HG03066 (cell line): Measurements from ENCODE around the gene FOXD2.

Source experiments
- ATAC-seq: cut with Tn5 transposase; IDR thresholded peaks from one replicate; pipeline ENCODE4 v1.9.1; 2021; ENCODE audit warnings: low read depth; ENCODE audit not compliant: unreplicated experiment

Gene FOXD2

DNA sequence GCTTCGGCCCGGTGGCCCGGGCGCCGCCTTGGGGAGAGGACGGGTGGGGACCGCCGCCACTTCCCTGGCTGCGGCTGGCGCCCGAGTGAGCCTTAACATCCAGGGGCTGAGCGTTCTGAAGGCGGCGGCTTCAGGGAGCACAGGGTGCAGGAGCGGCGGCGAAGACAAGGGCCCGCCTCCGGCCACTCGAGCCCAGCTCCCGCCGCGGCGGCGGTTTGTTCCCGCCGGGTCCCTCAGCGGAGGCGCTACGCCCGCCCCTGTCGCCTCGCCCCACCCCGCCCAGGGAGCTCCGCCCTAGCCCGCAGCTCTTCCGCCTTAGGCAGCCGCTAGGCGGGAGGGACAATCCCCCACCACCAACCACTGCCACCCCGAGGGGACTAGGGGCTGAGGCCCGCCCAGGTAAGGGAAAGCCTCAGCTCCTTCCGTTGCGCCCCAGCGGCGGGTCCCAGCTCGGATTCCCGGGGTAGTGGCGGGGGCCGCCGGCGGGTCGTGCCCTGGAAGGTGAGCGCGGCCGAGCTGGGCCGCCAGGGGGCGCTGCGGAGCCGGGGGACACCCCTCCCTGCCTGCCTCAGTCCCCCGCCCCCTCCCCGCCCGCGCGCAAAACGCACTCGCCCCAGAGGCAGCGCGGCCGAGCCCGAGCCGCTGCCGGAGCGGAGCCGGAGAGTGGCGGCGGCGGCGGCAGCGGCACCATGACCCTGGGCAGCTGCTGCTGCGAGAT, at the start of gene FOXD2:
Gene FOXD2 (plus strand): TSS at position 598 of the 718 bp plus-strand sequence. CDS start 92 bp downstream, at position 690.
- peak; percentile 76 for ATAC-seq

DNA sequence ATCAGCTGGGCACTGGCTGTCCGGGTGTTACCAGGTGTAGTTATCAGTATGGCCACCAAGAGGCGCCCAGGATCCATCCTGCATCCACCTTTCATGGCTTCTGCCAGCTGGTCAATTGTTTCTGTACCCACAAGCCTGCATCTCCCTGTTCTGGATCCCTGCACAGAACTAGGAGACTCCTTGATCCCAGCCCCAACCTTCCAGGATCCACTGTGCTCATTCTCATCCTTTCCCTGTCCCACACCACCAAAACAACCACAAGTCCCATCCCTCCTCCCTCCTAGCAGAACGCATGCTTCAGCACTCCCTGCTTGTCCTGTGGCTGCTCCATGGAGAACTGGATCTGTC, 49.0 kb upstream of the FOXD2 start:
- ATAC-seq: no peak

DNA sequence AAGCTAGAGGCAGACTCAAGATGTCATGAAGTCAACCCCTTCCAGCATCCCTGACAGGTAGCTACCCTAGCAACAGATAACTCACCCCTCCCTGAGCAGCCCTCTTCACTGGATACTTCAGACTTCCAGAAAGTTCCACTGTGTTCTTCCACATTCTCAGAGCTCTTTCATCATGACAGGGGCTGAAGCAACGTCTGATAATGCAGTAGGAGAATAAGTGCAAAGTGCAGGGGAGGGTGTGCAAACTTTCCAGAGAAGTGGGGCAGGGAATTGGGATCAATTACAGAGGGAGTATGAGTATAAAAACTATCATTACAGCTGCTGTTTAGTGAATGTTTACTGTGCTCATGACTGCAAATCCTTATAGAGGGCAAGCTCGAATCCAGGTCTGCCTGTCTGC, 48.1 kb upstream of the FOXD2 start:
- ATAC-seq: no peak

DNA sequence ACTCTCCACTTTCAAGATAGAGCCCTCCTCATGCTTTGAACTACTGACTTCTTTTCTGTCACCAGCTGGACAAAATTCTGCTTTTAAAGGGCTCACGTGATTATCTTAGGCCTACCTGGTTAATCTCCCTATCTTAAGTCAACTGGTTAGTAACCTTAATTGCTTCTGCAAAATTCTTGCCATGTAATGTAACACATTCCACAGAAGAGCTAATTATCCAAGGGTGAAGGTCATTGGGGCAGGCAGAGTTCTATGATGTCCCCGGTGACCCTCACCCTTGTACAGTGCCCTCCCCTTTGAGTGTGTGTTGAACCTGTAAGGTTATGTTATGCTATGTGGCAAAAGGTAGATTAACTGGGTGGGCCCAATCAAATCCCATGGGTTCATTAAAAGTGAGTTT, 47.0 kb upstream of the FOXD2 start:
- no peak for ATAC-seq

DNA sequence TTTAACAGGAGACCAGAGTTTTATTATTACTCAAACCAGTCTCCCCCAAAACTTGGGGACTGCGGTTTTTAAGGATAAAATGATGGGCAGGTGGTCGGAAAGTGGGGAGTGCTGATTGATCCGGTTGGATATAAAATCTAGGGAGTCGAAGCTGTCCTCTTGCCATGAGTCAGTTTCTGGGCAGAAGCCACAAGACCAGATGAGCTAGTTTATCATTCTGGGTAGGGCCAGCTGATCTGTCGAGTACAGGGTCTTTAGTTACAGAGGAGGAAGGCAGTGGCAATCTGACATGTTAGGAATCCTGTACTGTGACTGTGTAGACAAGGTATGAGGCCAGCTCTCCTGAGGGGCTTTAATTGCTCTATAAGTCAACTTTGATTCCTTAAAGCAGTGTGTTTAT, 44.7 kb upstream of the FOXD2 start:
- no peak for ATAC-seq

DNA sequence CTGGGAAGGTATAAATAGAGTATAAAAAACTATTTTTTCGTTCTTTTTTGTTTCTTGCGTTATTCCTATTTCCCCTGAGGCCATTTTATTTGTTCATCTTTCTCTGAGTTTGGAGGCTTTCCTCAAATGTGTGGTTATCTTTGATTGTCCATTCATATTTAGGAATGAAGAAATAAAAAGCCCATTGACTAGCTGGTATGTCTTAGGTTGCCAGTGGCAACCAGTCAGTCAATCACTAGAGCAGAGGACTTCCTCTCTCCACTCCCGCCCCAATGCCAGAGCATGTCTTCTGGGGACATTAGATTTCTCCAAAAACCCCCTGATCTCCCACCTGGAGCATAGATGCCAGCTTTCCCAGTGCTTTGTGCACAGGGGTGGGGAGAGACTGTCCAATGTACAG, 42.4 kb upstream of the FOXD2 start:
- no peak for ATAC-seq

DNA sequence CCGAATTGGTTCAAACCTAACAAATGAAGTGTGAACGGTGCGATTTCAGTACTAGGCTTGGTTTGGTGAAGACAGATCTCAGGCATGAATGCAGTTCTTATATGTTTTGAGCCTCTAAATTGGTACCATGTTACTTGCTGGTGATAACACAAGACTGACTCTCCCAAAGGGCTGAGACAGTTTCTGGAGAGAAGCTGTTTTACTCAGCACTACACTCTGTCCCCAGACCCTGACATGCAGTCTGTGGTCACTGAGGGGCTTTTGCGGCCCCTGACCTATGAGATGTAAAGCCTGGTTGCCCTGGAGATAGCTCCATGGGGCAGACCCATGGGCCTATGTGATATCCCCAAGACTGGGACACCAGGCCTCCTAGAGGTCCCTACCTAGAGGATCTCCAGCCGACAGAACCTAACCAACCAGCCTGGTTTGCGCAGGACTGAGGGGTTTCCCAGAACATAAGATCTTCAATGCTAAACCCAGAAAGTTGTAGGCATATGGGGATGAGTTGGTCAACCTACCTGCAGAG, 41.1 kb upstream of the FOXD2 start:
- no peak for ATAC-seq

DNA sequence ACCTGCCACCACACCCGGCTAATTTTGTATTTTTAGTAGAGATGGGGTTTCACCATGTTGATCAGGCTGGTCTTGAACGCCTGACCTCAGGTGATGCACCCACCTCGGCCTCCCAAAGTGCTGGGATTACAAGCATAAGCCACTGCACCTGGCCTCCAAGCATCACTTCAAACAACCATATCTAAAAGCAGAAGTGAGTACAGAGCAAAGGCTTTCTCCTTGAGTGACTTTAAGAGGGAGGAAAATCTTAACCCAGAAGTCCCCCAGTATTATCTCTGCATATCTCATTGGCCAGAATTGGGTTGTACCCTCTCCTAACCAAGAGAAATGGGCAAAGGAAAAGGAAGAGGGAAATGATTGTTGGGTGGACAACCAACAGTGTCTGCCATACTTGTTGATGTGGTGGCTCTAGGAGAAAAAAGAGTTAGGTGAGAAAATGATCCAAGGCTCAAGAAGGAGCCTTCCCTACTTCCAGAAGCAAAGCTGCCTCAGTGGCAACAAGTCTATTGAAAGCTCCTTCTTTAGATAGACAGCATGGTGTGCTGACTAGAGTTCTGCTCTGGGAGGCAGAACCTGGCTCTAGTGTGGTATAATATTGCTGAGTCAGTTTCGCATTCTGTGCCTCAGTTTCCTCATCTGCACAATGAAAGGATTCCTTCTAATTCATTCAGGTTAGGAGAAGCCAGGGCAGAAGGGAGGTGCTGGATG, 38.6 kb upstream of the FOXD2 start:
- ATAC-seq: no peak

DNA sequence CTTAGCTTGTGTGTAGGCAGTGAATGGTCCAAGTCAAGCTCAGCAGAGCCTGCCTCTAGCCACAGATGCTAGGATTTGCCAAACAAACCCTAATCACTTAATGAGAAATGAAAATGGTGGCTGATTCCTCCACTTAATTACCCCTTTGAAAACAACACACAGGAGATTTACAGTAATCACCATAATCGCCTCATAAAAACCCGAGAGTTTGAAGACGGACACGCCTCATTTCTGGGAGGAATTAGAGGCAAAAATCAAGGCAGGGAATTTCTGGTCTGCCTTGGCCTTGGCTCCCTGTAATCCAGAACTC, 38.0 kb upstream of the FOXD2 start:
- no peak for ATAC-seq

DNA sequence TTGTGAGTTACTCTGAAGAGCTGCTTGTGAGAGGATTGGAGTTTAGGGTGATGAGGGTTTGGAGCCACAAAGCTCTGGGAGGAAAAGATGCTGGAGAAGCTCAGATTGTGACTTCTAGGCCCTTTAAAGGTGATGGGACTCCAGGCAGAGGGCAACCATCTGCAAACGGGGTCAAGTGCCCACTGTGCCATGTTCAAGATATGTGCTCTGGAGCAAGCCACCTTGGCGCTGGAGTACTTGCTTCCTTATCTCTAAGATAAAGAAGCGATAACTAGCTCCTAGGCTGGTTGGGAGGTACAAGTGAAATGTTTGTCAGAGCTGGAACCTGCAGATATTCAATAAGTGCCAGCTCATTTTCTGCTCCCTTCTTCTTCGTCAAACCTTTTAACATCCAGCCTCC, 36.1 kb upstream of the FOXD2 start:
- no peak for ATAC-seq

DNA sequence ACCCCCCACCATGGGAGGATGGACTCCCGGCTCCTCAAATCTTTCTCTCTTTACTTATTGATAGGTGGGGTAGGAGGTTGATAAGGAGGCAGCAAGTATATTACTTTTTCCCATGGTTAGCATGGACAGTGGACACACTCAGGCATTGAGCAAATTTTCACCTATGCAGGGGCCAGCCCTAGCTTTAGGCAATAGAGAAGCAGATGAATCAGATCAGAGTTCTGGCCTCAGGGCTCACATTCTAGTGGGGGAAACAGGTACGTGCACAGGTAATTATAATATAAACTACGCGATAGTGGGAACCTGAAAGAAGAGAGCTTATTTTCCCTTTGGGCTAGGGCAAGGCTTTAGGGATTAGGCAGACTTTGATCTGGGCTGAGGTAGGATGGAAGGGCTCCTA, 35.3 kb upstream of the FOXD2 start:
- ATAC-seq: no peak

DNA sequence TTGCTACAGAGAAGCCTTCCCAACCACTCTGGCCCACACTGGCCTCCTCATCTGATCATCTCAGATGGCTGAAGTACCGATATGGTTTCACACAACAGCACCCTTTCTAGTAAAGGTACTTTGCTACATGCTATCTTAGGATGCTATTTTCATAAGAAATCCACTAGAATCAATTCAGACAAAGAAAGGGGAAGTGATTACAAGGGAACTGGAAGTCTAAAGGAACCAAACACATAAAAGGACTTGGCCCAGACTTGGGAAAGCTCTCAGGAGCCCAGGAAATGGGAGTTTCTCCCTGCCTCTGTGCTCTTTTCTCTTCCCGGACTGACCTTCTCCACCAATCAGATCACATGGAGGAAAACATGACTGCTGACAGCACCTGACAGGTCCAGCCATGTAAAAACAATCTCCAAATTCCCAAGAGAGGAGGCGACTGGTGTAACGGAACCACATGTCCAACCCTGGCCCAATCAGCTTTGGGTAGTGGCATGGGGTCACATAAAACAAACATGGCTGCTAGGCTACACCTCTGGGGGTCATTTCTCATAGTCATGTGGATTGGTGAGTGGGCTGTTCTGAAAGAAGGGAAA, 34.4 kb upstream of the FOXD2 start:
- ATAC-seq: no peak

DNA sequence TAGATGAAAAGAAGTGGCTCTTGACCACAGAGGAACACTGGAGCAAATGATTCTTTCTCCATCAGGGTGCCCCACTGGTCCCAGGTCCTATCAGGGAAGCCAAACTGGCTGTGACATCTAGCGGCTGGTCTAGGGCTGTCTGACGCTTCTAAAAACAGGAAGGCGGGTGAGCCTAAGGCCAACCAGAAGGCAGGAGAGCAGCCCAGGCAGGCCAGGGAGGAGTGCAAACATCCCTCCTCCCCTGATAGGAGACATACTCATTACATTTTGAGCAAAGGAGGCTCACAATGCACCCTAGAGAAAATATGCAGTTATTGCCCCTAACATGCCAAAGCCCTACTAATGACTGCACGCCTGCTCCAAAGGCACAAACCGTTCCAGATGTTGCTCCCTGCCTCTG, 32.1 kb upstream of the FOXD2 start:
- ATAC-seq: no peak

DNA sequence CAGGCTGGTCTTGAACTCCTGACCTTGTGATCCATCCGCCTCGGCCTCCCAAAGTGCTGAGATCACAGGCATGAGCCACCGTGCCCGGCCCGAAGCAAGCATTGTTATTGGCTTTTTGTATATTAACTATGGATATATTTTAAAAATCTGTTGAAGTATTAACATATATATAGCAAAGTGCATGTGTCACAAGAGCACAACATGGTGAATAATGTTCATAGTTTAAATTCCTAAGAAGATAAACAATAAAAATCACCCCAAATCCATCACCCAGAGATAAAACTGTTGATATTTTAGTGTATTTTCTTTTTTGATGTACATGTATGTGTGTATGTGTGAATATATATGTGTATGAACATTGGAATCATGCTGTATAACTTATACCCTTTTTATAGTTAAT, 30.9 kb upstream of the FOXD2 start:
- ATAC-seq: no peak

DNA sequence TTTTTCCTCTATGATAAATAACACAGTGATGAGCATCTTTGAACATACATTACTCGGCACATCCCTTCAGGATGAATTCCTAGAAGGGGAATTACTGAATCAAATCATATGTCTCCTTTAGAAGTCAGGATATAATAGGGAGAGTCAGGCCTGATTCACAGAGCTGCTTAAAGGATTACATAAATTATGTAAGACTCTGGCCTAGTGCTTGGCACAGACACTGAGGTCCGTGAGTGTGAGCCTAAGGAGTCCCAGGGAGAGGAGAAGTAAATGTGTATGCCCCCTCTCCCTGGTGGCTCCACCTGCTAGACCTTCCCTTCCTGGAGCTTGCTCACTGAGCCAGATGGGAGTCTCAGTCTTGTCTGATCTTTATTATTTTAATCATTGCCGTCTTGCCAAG, 30.4 kb upstream of the FOXD2 start:
- no peak for ATAC-seq

DNA sequence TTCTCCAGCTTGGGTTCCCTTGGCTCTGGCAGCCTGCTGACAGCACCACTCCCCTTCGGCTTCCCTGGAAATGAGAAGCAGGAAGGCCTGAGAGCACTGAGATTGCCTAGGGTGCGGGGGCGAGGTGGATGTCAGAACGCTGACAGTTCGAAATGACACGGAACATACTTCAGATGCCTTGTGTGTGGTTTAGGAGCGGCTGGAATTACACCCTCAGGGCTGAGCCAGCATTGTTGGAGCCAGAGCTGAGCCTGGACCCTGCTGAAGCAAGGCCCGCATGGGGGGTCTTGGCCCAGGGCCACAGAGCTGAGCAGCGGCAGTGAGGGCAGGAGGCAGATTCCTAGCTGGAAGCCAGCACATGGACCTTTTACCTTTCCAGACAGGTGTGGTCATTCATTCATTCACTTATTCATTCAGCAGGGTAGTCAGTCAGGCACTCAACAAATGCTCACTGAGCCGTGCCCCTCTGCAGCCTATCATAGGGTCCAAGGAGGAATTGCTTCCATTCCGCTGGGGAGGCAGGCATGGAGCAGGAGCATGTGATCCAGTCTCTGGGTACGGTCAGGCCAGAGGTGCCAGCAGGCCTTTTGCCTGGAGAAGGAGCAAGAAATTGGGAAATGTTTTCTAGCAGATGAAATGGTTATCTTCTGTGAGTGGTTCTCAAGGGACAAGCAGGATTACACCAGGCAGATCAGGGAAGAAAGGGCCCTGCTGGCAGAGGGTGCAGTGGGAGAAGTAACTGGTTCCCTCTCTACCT, 28.4 kb upstream of the FOXD2 start:
- ATAC-seq: no peak

DNA sequence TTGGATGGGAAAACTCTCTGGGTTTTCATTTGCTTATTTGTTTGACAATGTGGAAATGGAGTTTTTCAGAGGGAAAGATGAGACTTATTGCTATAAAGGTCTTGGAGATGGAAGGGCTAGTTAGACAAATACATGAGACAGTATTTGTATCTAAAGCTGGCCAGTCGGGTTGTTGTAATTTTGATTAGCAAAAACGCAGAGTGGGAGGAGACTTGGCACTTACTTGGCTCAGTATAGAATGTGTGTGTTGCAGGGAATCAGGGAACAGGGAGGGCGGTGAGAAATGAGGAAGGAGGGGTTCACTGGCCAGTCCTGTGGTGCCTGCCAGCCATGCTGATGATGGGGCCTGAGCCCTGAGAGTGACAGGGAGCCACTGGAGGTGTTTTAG, 27.8 kb upstream of the FOXD2 start:
- no peak for ATAC-seq

DNA sequence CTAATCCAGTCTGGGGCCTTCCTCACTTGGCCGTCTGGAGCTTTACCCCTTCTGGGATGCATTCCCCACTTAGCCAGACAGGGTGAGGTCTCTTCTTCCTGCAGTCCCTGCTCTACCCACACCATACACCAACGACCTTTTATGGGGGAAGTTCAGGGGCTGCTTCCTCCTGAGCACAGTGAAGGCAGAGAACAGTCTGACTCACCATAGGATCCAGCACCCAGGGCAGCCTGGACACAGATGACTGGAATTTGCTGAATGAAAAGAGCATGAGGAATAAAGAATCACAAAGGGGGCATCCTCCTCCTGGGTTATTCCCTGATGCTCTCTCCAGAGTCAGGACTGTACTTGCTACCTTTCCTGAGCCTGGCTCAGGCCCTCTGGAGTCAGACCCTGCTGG, 26.4 kb upstream of the FOXD2 start:
- ATAC-seq: no peak

DNA sequence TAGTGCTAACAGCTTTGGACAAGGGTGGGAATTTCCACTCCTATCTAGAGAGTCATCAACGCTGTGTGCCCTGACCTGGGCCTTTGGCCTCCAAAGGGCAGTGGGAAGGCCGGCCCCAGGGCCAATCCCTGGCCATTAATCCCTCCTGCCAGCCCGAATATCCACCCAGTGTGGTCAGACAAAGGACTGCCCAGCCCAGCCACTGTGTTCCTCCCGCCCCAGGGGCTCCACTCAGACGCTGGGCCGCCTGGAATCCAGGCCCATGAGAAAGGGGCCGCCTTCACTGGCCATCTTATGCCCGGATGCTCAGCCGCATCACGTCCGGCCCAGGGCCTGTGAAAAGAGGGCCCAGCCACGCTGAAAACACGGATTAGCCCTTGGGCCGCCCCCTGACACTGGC, 25.4 kb upstream of the FOXD2 start:
- ATAC-seq: no peak

DNA sequence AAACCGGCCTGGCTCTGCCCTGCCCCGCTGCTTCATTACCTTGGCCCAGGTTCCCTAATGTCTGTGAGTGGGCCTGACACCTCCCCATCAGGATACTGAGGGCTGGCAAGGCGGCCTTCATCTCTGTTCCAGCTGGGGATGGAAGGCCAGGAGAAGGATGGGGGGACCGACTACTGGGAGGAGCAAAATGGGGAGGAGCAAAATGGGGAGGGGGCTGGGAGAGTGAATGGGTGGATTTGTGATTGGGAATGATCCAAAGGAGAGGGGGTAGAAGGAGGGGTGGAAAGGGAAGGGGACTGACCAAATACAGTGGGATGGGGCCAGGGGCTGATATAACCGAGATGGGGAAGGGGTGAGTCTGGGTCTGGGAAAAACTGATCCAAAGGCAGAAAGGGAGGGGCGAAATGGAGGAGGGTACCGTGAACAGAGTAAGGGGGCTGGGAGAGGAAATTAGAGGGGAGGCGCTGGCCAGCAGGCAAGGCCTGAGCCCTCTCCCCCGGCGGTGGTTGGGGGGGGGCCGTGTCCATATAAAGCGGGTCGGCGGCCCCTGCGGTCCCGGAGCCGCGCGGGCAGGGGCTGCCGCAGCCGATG, 22.0 kb upstream of the FOXD2 start, which contains the start of gene FOXE3:
Gene FOXE3 (plus strand): TSS at position 558 of the 591 bp plus-strand sequence. CDS start 31 bp downstream, at position 589.
- no peak for ATAC-seq
